HPDE6-E6E7 (cell line): Measurements from ENCODE around the gene FBXO36.

Experiments used
- DNase-seq: peaks from one replicate; pipeline ENCODE4 v3.0.0; 2011; ENCODE audit warnings: missing footprints; ENCODE audit errors: extremely low spot score

The FBXO36 gene

GRCh38 chr2:230048010-230048671 is 125.8 kb downstream of the FBXO36 start:
- DNase-seq: no peak

GRCh38 chr2:230050136-230050535 is 127.8 kb downstream of the FBXO36 start:
- DNase-seq: no peak

GRCh38 chr2:230052299-230052698 is 130.0 kb downstream of the FBXO36 start:
- DNase-seq: no peak

GRCh38 chr2:230053753-230054478 is 131.6 kb downstream of the FBXO36 start:
- peak; percentile 50 for DNase-seq

GRCh38 chr2:230060672-230061293 is 138.5 kb downstream of the FBXO36 start:
- DNase-seq: no peak
